GM12878 (cell line): ENCODE measurements around the gene VNN1. TPM values are rescaled to one million over a fixed set of nuclear protein-coding genes. Genes with fewer than 3 reads are reported as not detected.

Experiments used
- ATAC-seq: fragments of 200-7000 bp; cut with Tn5 transposase; 3 replicates; pipeline ENCODE4 v1.9.1; 2020; ENCODE audit warnings: mild to moderate bottlenecking, moderate library complexity
- BruUV-seq: library from RNA; stranded (reverse); fragments of 400-500 nt; replicated peaks from 2 replicates; lab custom pipeline; 2021; lab: Mats Ljungman, UMichigan
- CTCF ChIA-PET: fragments of 300-600 bp; sonication (Branson Sonifier 250); formaldehyde crosslinking; extraction: SDS; loops from one replicate; lab custom pipeline; 2021; ENCODE audit warnings: inconsistent platforms; lab: Yijun Ruan, JAX
- POLR2A ChIA-PET: fragments of 350-600 bp; formaldehyde crosslinking; extraction: SDS; loops from one replicate; lab custom pipeline; 2021; ENCODE audit warnings: inconsistent platforms; lab: Charles Lee
- RAD21 ChIA-PET: fragments of 300-600 bp; sonication (Branson Sonifier 250); formaldehyde crosslinking; loops from one replicate; lab custom pipeline; 2023; ENCODE audit warnings: antibody characterized with exemption; ENCODE audit not compliant: unreplicated experiment; lab: Charles Lee
- SMC1A ChIA-PET: fragments of 300-600 bp; sonication (Branson Sonifier 250); formaldehyde crosslinking; loops from one replicate; lab custom pipeline; 2023; ENCODE audit not compliant: unreplicated experiment, uncharacterized antibody; lab: Charles Lee
- DNase-seq: peaks from one replicate; pipeline ENCODE4 v3.0.0-alpha.2; 2011; ENCODE audit warnings: low read depth, low spot score
- FAIRE-seq: peaks from 3 replicates; lab custom pipeline; 2011; peaks lifted over from hg19 to GRCh38; lab: Jason Lieb, UNC
- H2AFZ ChIP-seq: 2 replicates; pipeline ENCODE4 v1.6.0; 2011; ENCODE audit warnings: low read depth, low read length, control low read depth; ENCODE audit not compliant: control insufficient read depth
- H3K27ac ChIP-seq: 2 replicates; pipeline ENCODE4 v1.5.1; 2011; ENCODE audit warnings: control low read depth; ENCODE audit not compliant: control insufficient read depth, insufficient read depth
- H3K27me3 ChIP-seq, 2 experiments: replicated peaks in 1 of 2; 2 replicates each; pipeline versions ENCODE4 v1.6.0 to v1.6.1; 2011; ENCODE audit warnings: low read length in 1 of 2; ENCODE audit not compliant: control insufficient read depth in 2 of 2, insufficient read depth in 2 of 2
- H3K36me3 ChIP-seq, 2 experiments: 2 replicates each; pipeline ENCODE4 v1.5.1; 2011; ENCODE audit warnings: low read length in 1 of 2; ENCODE audit not compliant: control insufficient read depth in 2 of 2, insufficient read depth in 2 of 2
- H3K4me1 ChIP-seq: 2 replicates; pipeline ENCODE4 v1.6.1; 2011; ENCODE audit warnings: mild to moderate bottlenecking, low read length, moderate library complexity, mixed read lengths; ENCODE audit not compliant: control insufficient read depth, insufficient read depth
- H3K4me2 ChIP-seq: 2 replicates; pipeline ENCODE4 v1.6.0; 2011; ENCODE audit warnings: control low read depth; ENCODE audit not compliant: control insufficient read depth, insufficient read depth
- H3K4me3 ChIP-seq: fragments of 200-600 bp; sonication (generic); 2 replicates; pipeline ENCODE4 v1.5.1; 2016
- H3K79me2 ChIP-seq: 2 replicates; pipeline ENCODE4 v1.6.0; 2011; ENCODE audit warnings: low read length; ENCODE audit not compliant: control insufficient read depth, insufficient read depth
- H3K9ac ChIP-seq: 2 replicates; pipeline ENCODE4 v1.8.0; 2011; ENCODE audit warnings: low read length, control low read depth, mixed read lengths; ENCODE audit not compliant: control insufficient read depth, insufficient read depth
- H3K9me3 ChIP-seq: replicated peaks from 3 replicates; pipeline ENCODE4 v1.5.1; 2011; ENCODE audit warnings: mild to moderate bottlenecking, low read length; ENCODE audit not compliant: control insufficient read depth, insufficient read depth
- H4K20me1 ChIP-seq: 2 replicates; pipeline ENCODE4 v1.6.0; 2011; ENCODE audit not compliant: control insufficient read depth, insufficient read depth
- CBX3 ChIP-seq: fragments of 200-600 bp; sonication (generic); IDR thresholded peaks from 2 replicates; pipeline ENCODE4 v1.6.1; 2016; ENCODE audit warnings: low read depth, borderline replicate concordance
- EP300 ChIP-seq, 2 experiments: fragments of 150-350 bp in 1 of 2; IDR thresholded peaks; 2 replicates each; pipeline ENCODE4 v1.6.1; 2011 to 2012; ENCODE audit warnings: low read depth in 2 of 2, low read length in 2 of 2, borderline replicate concordance in 1 of 2, improper control_type of control experiment in 1 of 2, inconsistent platforms in 1 of 2; ENCODE audit not compliant: control insufficient read depth in 1 of 2
- EZH2 ChIP-seq: IDR thresholded peaks from 2 replicates; pipeline ENCODE4 v1.6.1; 2012; ENCODE audit warnings: low read depth, mild to moderate bottlenecking, control low read depth, inconsistent platforms, low read length, borderline replicate concordance; ENCODE audit not compliant: control insufficient read depth
- IRF4 ChIP-seq: IDR thresholded peaks from 2 replicates; pipeline ENCODE4 v1.6.1; 2011; ENCODE audit warnings: low read depth, low read length
- JUND ChIP-seq: IDR thresholded peaks from 2 replicates; pipeline ENCODE4 v1.6.1; 2012; ENCODE audit warnings: low read depth, mild to moderate bottlenecking, low read length, improper control_type of control experiment, moderate library complexity
- MEF2B ChIP-seq: fragments of 450-650 bp; IDR thresholded peaks from 2 replicates; pipeline ENCODE4 v1.6.1; 2018; ENCODE audit warnings: mild to moderate bottlenecking, moderate library complexity; ENCODE audit not compliant: partially characterized antibody, poor library complexity, severe bottlenecking
- NFXL1 ChIP-seq: fragments of 450-650 bp; IDR thresholded peaks from 2 replicates; pipeline ENCODE4 v1.6.1; 2017; ENCODE audit warnings: antibody characterized with exemption, mild to moderate bottlenecking, borderline replicate concordance
- NFYB ChIP-seq: IDR thresholded peaks from 2 replicates; pipeline ENCODE4 v1.6.1; 2011; ENCODE audit warnings: low read depth, mild to moderate bottlenecking, low read length, improper control_type of control experiment, moderate library complexity; ENCODE audit not compliant: insufficient read depth
- POU2F2 ChIP-seq: IDR thresholded peaks from 3 replicates; pipeline ENCODE4 v1.6.1; 2011; ENCODE audit warnings: low read depth, mild to moderate bottlenecking, low read length, borderline replicate concordance
- RFX5 ChIP-seq: IDR thresholded peaks from 2 replicates; pipeline ENCODE4 v1.6.1; 2011; ENCODE audit warnings: low read depth, low read length, improper control_type of control experiment
- SIN3A ChIP-seq: IDR thresholded peaks from 2 replicates; pipeline ENCODE4 v1.6.1; 2012; ENCODE audit warnings: low read depth, low read length, improper control_type of control experiment
- STAT3 ChIP-seq: IDR thresholded peaks from 2 replicates; pipeline ENCODE4 v1.6.1; 2011; ENCODE audit warnings: low read depth, low read length, improper control_type of control experiment
- SUZ12 ChIP-seq: fragments of 200-600 bp; sonication (generic); IDR thresholded peaks from one replicate; pipeline ENCODE4 v1.6.1; 2018; ENCODE audit warnings: antibody characterized with exemption, mild to moderate bottlenecking; ENCODE audit not compliant: unreplicated experiment
- TARDBP ChIP-seq: IDR thresholded peaks from 2 replicates; pipeline ENCODE4 v1.6.1; 2016; ENCODE audit warnings: borderline replicate concordance
- ZBED1 ChIP-seq: IDR thresholded peaks from 2 replicates; pipeline ENCODE4 v1.6.1; 2016; ENCODE audit warnings: borderline replicate concordance
- ZNF217 ChIP-seq: fragments of 450-650 bp; IDR thresholded peaks from 2 replicates; pipeline ENCODE4 v1.6.1; 2017; ENCODE audit warnings: antibody characterized with exemption, mild to moderate bottlenecking
- WGBS: methylation state at CpG from one replicate; pipeline ENCODE4 v1.1.6; 2016; ENCODE audit warnings: low lambda C conversion rate; ENCODE audit not compliant: insufficient replicate concordance, insufficient coverage; ENCODE audit errors: missing lambda C conversion rate; 5-methylcytosine and 5-hydroxymethylcytosine counted together
- in situ Hi-C: fragments of 300-500 bp; cut with MboI; formaldehyde crosslinking; loops from 9 replicates; pipeline ENCODE4 v1.14.3; 2018; ENCODE audit warnings: mixed read lengths
- intact Hi-C: fragments of 100-400 bp; cut with micrococcal nuclease; formaldehyde crosslinking; loops from one replicate; pipeline ENCODE4 v1.14.2; 2022; ENCODE audit not compliant: unreplicated experiment
- polyA plus RNA-seq, 11 experiments: library from polyadenylated mRNA; depleted of rRNA in 4 of 11; unstranded in 6 of 11; stranded (reverse) in 5 of 11; fragments of >200 nt; fragmentation: Nextera tagmentation in 4 of 11; fragmentation: Illumina TruSeq in 1 of 11; extraction: Ambion mirVana in 4 of 11; extraction: Trizol in 1 of 11; gene quantifications; 1 replicate in 1 of 11; 2 replicates in 10 of 11; pipeline versions ENCODE4 v1.2.1 to v1.2.3, GENCODE V29; 2011 to 2016; ENCODE audit warnings: inconsistent platforms in 2 of 11, missing spikeins in 2 of 11, low read depth in 1 of 11
- total RNA-seq, 4 experiments: library from RNA; depleted of rRNA in 3 of 4; stranded (reverse); fragments of >200 nt in 3 of 4; fragmentation: Illumina TruSeq in 1 of 4; extraction: Trizol in 1 of 4; gene quantifications; 2 replicates each; pipeline versions ENCODE4 v1.2.1 to v1.2.3, GENCODE V29; 2013 to 2021
- TF ChIP-seq, protein P1 (sequence below): IDR thresholded peaks from 2 replicates; pipeline ENCODE4 v1.6.1; 2012; ENCODE audit warnings: low read depth, low read length, improper control_type of control experiment
- TF ChIP-seq, protein P2 (sequence below): IDR thresholded peaks from 2 replicates; pipeline ENCODE4 v1.6.1; 2012; ENCODE audit warnings: low read length, inconsistent platforms

VNN1 gene
- total and polyA plus RNA-seq, 10 of the 15 experiments (the other 5 are each of a cell fraction or from before 2014, with no cell fraction given) = not detected

- DNase-seq (no peak), FAIRE-seq (no peak), ATAC-seq (no peak)
- intact Hi-C loops = no loop called here
- H4K20me1 ChIP-seq = no peaks in the 10 kb centered on the region
- H3K4me1 ChIP-seq = no peaks in the 10 kb centered on the region
- no peak overlapping the region for H3K9ac ChIP-seq
- no peaks in the 10 kb centered on the region; the same call in 1 of the 3 replicates for H3K9me3 ChIP-seq
- SMC1A ChIA-PET = interaction anchor here (1.2 to 1.6 kb wide), 2 partner anchors 9 to 18 kb away, joined by 3 to 4 read pairs; no protein-coding TSS in a partner anchor
- WGBS = 54% methylated on average over 3 of the region's 3 CpGs
- peaks cover 0 to 1% of the 10 kb centered on the region in 2 experiments; a peak in 1 of 4 replicates for H3K27me3 ChIP-seq
- no peak overlapping the region for H3K4me2 ChIP-seq
- BruUV-seq = no TSS peak
- POLR2A ChIA-PET = no interaction called here
- no peak overlapping the region for H3K4me3 ChIP-seq
- in situ Hi-C loops = no loop called here
- CTCF ChIA-PET = interaction anchor here (1.3 to 1.4 kb wide), 2 partner anchors 11 to 23 kb away, joined by 4 to 5 read pairs; no protein-coding TSS in a partner anchor
- no peaks in the 10 kb centered on the region for H3K36me3 ChIP-seq
- H2AFZ ChIP-seq = no peak overlapping the region
- RAD21 ChIA-PET = no interaction called here
- no peaks in the 10 kb centered on the region for H3K79me2 ChIP-seq
- no peak for TF ChIP-seq POU2F2
- TF ChIP-seq ZBED1 = no peak
- TF ChIP-seq, protein P1, sequence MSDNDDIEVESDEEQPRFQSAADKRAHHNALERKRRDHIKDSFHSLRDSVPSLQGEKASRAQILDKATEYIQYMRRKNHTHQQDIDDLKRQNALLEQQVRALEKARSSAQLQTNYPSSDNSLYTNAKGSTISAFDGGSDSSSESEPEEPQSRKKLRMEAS = no peak
- TF ChIP-seq MEF2B = no peak
- TF ChIP-seq EZH2 = no peak
- TF ChIP-seq CBX3 = no peak
- no peak overlapping the region for H3K27ac ChIP-seq
These were observed 20.4 kb downstream of the VNN1 start for GRCh38 chr6:132693478-132693877.

DNA sequence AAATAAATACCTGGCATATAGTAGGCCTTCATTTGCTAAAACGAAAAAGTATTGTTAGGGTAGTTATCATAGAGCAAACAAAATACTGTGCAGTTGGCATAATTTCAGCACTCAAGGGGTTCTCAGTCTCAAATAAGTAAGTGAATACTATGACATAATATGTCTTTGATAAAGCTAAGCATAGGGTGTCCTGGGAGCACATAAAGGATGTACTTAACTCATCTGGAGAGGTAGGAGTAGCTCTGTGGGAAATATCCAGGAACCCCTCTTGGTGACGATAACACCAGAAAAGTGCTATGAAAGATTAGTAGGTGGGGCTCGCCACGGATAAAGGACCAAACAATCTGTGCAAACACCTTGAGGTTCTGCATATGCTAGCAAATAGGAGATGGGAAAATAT is 23.2 kb downstream of the VNN1 start:
- no peak overlapping the region for H3K4me3 ChIP-seq
- H3K36me3 ChIP-seq = no peaks in the 10 kb centered on the region
- POLR2A ChIA-PET = no interaction called here
- no peak for ATAC-seq
- in situ Hi-C loops = no loop called here
- H3K4me1 ChIP-seq = no peaks in the 10 kb centered on the region
- H3K79me2 ChIP-seq = no peaks in the 10 kb centered on the region
- H3K4me2 ChIP-seq = no peak overlapping the region
- peaks cover 0 to 1% of the 10 kb centered on the region in 2 experiments; a peak in 1 of 4 replicates for H3K27me3 ChIP-seq
- intact Hi-C loops = no loop called here
- RAD21 ChIA-PET = no interaction called here
- no peaks in the 10 kb centered on the region; the same call in 2 of the 3 replicates for H3K9me3 ChIP-seq
- H2AFZ ChIP-seq = no peak overlapping the region
- H3K9ac ChIP-seq = no peak overlapping the region
- DNase-seq = no peak
- no TSS peak for BruUV-seq
- 58% methylated on average over 4 of the region's 4 CpGs for WGBS
- H4K20me1 ChIP-seq = no peaks in the 10 kb centered on the region
- H3K27ac ChIP-seq = no peak overlapping the region
- no peak for FAIRE-seq
- SMC1A ChIA-PET = interaction anchor here (2.0 kb wide), 1 partner anchor 13 kb away, joined by 7 read pairs; no protein-coding TSS in a partner anchor
- CTCF ChIA-PET = interaction anchor here (1.9 kb wide), 1 partner anchor 21 kb away, joined by 5 read pairs; no protein-coding TSS in a partner anchor
- TF ChIP-seq ZNF217 (no peak), NFXL1 (no peak), IRF4 (no peak), SIN3A (no peak), STAT3 (no peak), EP300 (IDR thresholded peaks at IDR 0.05; ENCODE audit: borderline replicate concordance in 1 of 2, control insufficient read depth in 1 of 2, low read depth in 2 of 2, low read length in 2 of 2) (no peak), JUND (no peak), TARDBP (no peak), RFX5 (no peak), NFYB (no peak), SUZ12 (no peak)
- TF ChIP-seq, protein P2, sequence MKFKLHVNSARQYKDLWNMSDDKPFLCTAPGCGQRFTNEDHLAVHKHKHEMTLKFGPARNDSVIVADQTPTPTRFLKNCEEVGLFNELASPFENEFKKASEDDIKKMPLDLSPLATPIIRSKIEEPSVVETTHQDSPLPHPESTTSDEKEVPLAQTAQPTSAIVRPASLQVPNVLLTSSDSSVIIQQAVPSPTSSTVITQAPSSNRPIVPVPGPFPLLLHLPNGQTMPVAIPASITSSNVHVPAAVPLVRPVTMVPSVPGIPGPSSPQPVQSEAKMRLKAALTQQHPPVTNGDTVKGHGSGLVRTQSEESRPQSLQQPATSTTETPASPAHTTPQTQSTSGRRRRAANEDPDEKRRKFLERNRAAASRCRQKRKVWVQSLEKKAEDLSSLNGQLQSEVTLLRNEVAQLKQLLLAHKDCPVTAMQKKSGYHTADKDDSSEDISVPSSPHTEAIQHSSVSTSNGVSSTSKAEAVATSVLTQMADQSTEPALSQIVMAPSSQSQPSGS = no peak
